GM23338 (cell line): Measurements from ENCODE around the gene VPS26C. TPM values are rescaled to one million over a fixed set of nuclear protein-coding genes. Genes with fewer than 3 reads are reported as not detected.

Experiments
- ATAC-seq: fragments of 200-7000 bp; cut with Tn5 transposase; 3 replicates; pipeline ENCODE4 v1.9.1; 2020
- DNase-seq: peaks from one replicate; pipeline ENCODE4 v3.0.0-alpha.2; 2015; ENCODE audit warnings: low spot score
- H2AFZ ChIP-seq: fragments of 200-600 bp; sonication (generic); 2 replicates; pipeline ENCODE4 v1.8.0; 2016; ENCODE audit warnings: antibody characterized with exemption, mild to moderate bottlenecking, moderate library complexity
- H3F3A ChIP-seq: fragments of 200-600 bp; sonication (generic); replicated peaks from 2 replicates; pipeline ENCODE4 v1.8.0; 2017; ENCODE audit warnings: antibody characterized with exemption, mixed run types, low read depth
- H3K27ac ChIP-seq: fragments of 200-600 bp; sonication (generic); 2 replicates; pipeline ENCODE4 v1.6.1; 2016; ENCODE audit warnings: low read depth
- H3K27me3 ChIP-seq: fragments of 200-600 bp; sonication (generic); 2 replicates; pipeline ENCODE4 v1.8.0; 2016; ENCODE audit warnings: mild to moderate bottlenecking, mixed run types, moderate library complexity; ENCODE audit not compliant: insufficient read depth
- H3K36me3 ChIP-seq: fragments of 200-600 bp; sonication (generic); 2 replicates; pipeline ENCODE4 v1.8.0; 2016; ENCODE audit warnings: mild to moderate bottlenecking; ENCODE audit not compliant: insufficient read depth
- H3K4me1 ChIP-seq: fragments of 200-600 bp; sonication (generic); 2 replicates; pipeline ENCODE4 v1.8.0; 2016; ENCODE audit warnings: mild to moderate bottlenecking, moderate library complexity; ENCODE audit not compliant: insufficient read depth
- H3K4me2 ChIP-seq: fragments of 200-600 bp; sonication (generic); 2 replicates; pipeline ENCODE4 v1.7.1; 2017; ENCODE audit warnings: mixed run types
- H3K4me3 ChIP-seq: fragments of 200-600 bp; sonication (generic); 2 replicates; pipeline ENCODE4 v1.6.1; 2016; ENCODE audit warnings: mixed run types
- H3K79me2 ChIP-seq: fragments of 200-600 bp; sonication (generic); replicated peaks from 2 replicates; pipeline ENCODE4 v1.8.0; 2017; ENCODE audit warnings: mild to moderate bottlenecking; ENCODE audit not compliant: insufficient read depth
- H3K9me2 ChIP-seq: fragments of 200-600 bp; sonication (generic); 2 replicates; pipeline ENCODE4 v1.8.0; 2017; ENCODE audit not compliant: insufficient read depth
- H4K20me1 ChIP-seq: fragments of 200-600 bp; sonication (generic); replicated peaks from 2 replicates; pipeline ENCODE4 v1.8.0; 2017; ENCODE audit warnings: mild to moderate bottlenecking; ENCODE audit not compliant: insufficient read depth
- H3K27ac Mint-ChIP-seq: 2 replicates; pipeline ENCODE4 v1.8.0; 2020; ENCODE audit warnings: inconsistent platforms, mild to moderate bottlenecking, moderate library complexity, mixed read lengths
- H3K27me3 Mint-ChIP-seq: 3 replicates; pipeline ENCODE4 v1.8.0; 2022; ENCODE audit warnings: low read depth, mild to moderate bottlenecking, moderate library complexity, mixed read lengths, inconsistent platforms; ENCODE audit not compliant: insufficient read depth, poor library complexity
- H3K36me3 Mint-ChIP-seq: 3 replicates; pipeline ENCODE4 v1.8.0; 2021; ENCODE audit warnings: low read depth, mild to moderate bottlenecking, inconsistent platforms, moderate library complexity, mixed read lengths
- H3K4me1 Mint-ChIP-seq: 3 replicates; pipeline ENCODE4 v1.8.0; 2020; ENCODE audit warnings: mild to moderate bottlenecking, inconsistent platforms, mixed read lengths
- H3K4me3 Mint-ChIP-seq: 3 replicates; pipeline ENCODE4 v1.8.0; 2021; ENCODE audit warnings: moderate library complexity, mild to moderate bottlenecking, inconsistent platforms, mixed read lengths
- H3K9me3 Mint-ChIP-seq: 3 replicates; pipeline ENCODE4 v1.8.0; 2020; ENCODE audit warnings: moderate library complexity, mild to moderate bottlenecking, inconsistent platforms, mixed read lengths
- CREB1 ChIP-seq: fragments of 250-450 bp; sonication (Bioruptor Pico); IDR thresholded peaks from 2 replicates; pipeline ENCODE4 v1.5.0; 2020; ENCODE audit warnings: low read depth, mild to moderate bottlenecking, moderate library complexity
- ETS1 ChIP-seq: IDR thresholded peaks from 2 replicates; pipeline ENCODE4 v1.6.1; 2016; ENCODE audit warnings: antibody characterized with exemption
- STAT1 ChIP-seq: IDR thresholded peaks from one replicate; pipeline ENCODE4 v1.6.1; 2016; ENCODE audit warnings: antibody characterized with exemption; ENCODE audit not compliant: unreplicated experiment
- ZNF114 ChIP-seq: fragments of 250-450 bp; sonication (Bioruptor Pico); IDR thresholded peaks from 2 replicates; pipeline ENCODE4 v1.5.0; 2020; ENCODE audit warnings: mild to moderate bottlenecking, moderate library complexity
- ZNF462 ChIP-seq: fragments of 250-450 bp; sonication (Bioruptor Pico); IDR thresholded peaks from 2 replicates; pipeline ENCODE4 v1.5.0; 2020; ENCODE audit warnings: mild to moderate bottlenecking, moderate library complexity
- polyA plus RNA-seq: library from polyadenylated mRNA; unstranded; fragments of >200 nt; fragmentation: Nextera tagmentation; extraction: Ambion mirVana; gene quantifications from 2 replicates; pipeline ENCODE4 v1.2.1, GENCODE V29; 2016
- total RNA-seq: library from RNA; depleted of rRNA; stranded (reverse); fragments of >200 nt; shearing (Covaris generic); gene quantifications from 2 replicates; pipeline ENCODE4 v1.2.3, GENCODE V29; 2014

VPS26C gene
- total and polyA plus RNA-seq, 2 experiments from 2014 or later, result 45.1 to 91.2 TPM

- ATAC-seq, result no peak
- Mint-ChIP-seq H3K4me3 (no peak overlapping the region), H3K36me3 (no peaks in the 10 kb centered on the region; the same call in 2 of the 3 replicates), H3K9me3 (no peaks in the 10 kb centered on the region), H3K27ac (no peak overlapping the region; the same call in 1 of the 2 replicates), H3K27me3 (peaks cover 2% of the 10 kb centered on the region), H3K4me1 (peaks cover 13% of the 10 kb centered on the region)
- Histone ChIP-seq H3K4me2 (no peak overlapping the region), H3K4me3 (no peak overlapping the region), H4K20me1 (no peaks in the 10 kb centered on the region), H3K27me3 (no peaks in the 10 kb centered on the region), H2AFZ (no peak overlapping the region), H3K4me1 (peaks cover 14% of the 10 kb centered on the region), H3K27ac (no peak overlapping the region), H3K79me2 (no peaks in the 10 kb centered on the region), H3K36me3 (no peaks in the 10 kb centered on the region), H3K9me2 (no peaks in the 10 kb centered on the region), H3F3A (no peaks in the 10 kb centered on the region)
- no peak for TF ChIP-seq ZNF114 (CRISPR knock-in tag)
- no peak for TF ChIP-seq ZNF462 (CRISPR knock-in tag)
- no peak for TF ChIP-seq CREB1 (CRISPR knock-in tag)
- TF ChIP-seq STAT1, result no peak
- TF ChIP-seq ETS1, result no peak
- DNase-seq, result no peak
Observed at GRCh38 chr21:37200641-37201480, 66.3 kb downstream of the VPS26C start.
